HG02981 (cell line): ENCODE measurements around the gene LNX1.

Experiments
- ATAC-seq: cut with Tn5 transposase; IDR thresholded peaks from one replicate; pipeline ENCODE4 v1.9.1; 2021; ENCODE audit warnings: mild to moderate bottlenecking, moderate library complexity; ENCODE audit not compliant: unreplicated experiment

LNX1 gene

DNA sequence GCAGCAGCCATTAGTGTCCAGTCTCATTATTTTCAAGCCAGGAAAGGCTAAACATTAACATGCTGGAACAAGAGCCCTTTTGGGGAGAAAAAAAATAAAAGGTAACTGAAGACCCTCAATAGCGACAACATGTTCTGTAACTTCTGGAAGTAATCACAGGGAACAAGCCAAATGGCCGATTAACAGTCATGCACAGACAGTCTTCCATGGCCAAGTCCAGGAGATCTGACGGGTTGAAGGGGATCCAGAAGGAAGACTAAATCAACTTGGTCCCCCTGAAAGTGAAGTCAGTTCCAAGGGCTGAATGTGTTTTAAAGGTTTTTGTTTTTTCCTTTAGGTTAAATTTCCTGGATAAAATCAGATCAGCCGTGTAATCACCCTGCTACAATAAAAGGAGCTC, 52.5 kb downstream of the LNX1 start:
- ATAC-seq: no peak

DNA sequence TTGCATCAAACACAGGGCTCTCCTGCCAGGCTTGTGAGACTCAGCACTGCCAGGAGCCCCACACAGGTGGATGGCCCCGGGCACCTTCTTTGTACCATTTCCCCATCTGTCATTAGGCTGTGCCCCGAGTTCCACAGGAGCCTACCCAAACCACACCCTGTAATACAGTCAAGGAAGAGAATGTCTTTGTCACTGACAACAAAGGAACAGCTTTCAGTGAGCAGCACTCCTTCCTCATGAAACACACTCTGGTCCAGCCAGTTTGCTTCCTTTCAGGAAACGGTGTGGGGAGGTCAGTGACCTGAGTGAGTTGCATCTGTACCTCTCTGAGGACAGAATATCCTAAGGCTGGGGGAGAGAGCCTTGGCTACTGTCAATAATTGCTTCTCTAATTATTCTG, 53.7 kb downstream of the LNX1 start:
- ATAC-seq: no peak

DNA sequence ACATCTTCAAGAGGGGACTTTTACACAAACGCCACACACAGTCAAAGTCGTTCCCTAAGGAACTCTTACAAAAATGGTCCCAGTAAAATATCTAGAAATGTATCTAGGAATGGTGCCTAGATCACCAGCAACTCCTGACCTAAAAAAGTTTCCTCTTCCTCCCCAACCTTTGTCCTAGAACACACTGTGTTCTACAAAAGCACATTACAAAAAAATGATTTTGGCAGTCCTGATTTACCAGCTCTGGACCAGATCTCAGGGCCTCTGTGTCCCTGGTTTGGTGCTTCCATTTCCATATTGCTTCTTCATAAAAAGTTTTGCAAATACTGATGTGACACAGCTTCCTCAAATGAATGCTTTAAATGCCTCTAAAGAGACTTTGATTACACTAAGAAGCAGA, 55.0 kb downstream of the LNX1 start:
- ATAC-seq: no peak

DNA sequence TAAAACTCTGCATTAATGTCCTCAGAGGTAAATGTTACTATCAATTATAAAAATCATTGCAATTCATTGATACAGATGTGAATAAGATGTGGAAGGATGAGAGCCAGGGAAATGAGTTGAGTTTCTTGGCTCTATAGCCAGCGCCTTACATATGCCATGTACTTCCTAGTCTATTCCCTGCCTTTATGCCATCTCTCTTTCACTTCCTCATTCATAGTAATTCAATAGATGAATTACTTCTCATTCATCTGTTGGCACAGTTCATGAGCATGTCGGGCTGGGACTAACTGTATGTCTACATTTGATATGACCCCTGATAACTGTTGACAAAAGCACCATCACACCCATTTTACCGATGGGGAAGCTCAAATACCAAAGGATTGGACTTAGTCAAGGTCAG, 55.7 kb downstream of the LNX1 start:
- ATAC-seq: no peak

DNA sequence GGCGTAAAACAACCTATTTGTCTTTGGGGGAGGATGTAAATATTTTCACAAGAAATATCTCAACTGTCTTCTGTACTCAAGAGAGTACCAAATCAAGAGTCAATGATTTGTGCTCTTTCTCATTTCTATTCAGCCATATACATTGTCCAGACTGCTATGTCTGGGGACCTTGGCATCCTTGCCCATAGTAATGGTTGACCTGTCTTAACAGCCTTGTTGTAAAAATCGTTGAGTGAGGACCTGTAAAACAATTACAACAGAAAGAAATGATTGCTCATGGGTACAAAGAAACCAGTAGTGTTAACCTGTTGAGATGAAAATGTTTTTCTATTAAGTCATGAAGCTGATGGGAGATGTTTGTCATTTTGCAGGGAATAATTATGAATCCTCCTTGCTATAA, 56.6 kb downstream of the LNX1 start:
- ATAC-seq: no peak

DNA sequence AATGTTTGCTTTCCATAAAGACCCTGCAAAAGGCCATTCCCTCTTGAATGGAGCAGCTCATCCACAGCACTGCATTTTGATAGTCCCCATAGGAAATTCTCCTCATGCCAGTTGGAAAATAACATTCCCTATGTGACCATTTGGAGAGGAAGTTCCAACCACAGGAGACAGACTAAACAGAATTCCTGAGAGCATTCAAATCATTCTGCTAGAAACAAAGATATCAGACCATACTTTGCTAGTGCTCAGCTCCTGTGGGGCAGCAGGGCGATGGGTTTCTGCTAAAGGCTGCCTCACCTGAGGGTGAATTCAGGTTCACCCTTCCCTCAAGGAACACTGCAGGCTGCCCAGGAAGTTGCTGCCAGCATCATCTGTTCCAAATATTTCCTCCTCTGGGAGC, 58.8 kb downstream of the LNX1 start:
- no peak for ATAC-seq

DNA sequence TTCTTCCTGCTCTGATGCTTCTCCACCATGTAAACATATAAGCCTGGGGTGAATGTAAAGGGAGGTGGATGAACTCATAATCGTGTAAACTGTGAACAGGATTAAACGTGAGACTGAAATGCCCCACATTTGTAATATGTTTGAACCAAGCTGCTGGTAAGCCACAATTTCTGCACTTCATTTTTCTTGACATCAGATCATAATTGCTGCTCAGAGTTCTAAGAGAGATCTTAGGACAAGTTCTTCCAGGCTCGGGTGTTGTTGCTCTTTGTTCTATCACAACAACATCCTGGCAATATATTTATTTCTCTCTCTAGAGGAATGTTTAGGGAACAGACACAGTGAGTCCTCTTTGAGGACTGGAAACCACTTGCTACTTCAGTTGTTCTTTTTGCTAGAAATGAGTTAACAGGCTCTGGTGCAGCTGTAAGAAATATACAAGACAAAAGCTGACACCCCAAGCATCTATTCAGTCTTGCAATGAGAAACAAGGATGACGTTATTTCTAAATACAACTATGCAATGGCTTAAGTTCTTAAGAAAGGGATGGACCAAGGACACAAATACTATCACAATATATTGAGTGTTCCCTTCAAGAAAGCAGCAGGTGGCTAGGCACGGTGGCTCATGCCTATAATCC, 59.6 kb downstream of the LNX1 start:
- ATAC-seq: no peak

DNA sequence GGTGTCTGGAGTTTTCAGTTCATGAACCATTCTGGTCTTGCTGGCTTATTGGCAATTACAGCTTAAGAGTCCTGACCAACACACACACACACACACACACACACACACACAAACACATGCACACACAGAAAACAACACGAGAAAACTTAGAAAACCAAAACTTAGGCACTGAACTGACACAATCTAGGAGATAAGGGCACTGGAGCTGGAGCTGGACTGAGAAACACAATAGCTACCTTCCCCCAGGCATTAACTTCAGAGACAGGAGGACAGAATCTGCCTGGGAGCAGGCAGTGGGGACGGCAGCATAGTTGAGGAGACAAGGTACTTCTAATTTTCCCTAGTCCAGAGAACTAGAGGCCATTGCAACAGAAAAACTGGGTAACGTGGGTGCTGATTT, 62.3 kb downstream of the LNX1 start:
- ATAC-seq: no peak

DNA sequence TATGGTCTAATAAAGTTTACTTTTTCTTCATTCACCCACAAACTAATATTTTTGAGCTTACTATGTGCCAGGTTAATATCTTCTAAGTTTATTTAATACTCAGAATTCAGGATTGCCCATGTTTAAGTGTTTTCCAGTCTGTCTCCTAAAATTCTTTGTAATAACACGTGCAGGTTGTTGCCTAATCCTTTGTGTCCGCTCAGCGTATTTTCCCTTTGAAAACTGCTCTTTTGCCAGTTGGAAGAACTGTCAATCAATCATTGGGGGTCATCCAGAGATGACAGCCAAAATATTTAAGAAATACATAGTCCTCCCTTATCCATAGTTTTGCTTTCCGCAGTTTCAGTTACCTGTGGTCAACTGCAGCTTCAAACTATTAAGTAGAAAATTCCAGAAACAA, 63.4 kb downstream of the LNX1 start:
- no peak for ATAC-seq

DNA sequence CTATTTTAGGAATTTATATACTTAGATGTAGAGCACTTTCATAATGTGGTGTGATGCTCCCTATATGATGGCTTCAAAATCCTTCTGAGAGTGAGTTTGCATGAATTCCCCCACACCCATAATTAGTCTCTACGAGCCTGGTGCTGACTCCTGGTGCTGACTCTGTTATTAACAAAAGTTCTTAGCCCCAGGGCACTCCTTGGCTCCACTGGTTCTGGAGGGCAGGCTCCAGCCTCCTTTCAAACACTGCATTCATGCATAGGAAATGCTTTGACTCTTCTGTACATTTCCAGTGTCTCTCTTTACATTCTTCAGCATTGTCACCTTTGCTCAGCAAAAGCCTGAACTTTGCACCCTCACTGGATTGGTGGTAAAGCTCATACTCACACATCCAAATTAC, 64.0 kb downstream of the LNX1 start:
- ATAC-seq: no peak

DNA sequence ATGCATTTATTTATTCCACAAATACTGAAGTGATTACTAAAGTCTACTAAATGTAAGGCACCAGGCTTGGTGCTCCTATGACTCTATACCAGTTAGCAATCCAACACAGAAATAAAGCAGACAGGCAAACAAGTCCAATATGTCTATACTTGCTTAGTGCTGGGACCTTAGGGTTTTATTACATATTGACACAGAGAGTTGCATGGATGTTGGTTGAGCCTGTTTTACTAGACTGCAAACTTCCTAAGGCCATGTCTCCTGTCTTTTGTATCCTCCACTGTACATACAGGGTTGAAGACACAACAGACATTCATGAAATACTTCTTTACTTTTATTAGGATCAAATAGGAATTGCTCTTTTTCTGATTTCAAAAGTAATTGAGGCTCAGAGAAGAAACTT, 69.0 kb downstream of the LNX1 start:
- no peak for ATAC-seq

DNA sequence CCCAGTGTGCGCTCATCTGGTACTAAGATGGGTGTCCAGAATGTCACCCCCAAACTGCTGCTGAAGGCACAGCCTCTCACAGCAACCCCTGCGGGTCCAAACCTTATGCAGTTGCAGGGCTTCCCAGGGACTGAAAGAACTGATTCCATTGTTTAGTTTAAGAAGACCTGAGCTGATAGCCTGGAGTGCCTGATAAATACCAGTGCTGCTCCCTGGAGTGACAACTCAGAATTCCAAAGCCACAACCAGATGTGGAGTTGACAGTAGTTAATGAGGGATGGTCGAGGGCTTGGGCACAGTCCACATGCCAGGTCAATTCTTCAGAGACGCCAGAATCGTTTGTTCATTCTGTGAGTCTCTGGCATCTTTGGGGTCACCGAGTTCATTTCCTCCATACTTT, 71.2 kb downstream of the LNX1 start:
- ATAC-seq: no peak

DNA sequence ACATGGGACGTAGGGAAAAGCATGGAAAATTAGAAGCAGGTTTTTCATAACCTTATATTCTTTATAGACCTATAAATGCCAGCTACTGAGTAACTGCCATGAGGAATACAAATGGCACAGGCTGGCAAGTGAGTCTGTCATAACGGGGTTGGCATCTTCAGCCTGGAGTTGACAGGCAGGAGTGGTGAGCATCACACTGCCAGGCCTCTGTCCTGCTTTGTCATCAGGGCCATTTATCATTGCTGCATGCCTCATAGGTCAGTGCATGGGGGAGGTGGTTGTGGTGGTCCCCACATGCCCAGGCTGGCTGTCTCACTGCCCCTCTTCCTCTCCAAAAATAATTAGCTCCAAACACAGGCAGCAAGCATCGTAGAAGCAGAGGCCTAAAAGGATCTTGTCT, 72.5 kb downstream of the LNX1 start:
- no peak for ATAC-seq

DNA sequence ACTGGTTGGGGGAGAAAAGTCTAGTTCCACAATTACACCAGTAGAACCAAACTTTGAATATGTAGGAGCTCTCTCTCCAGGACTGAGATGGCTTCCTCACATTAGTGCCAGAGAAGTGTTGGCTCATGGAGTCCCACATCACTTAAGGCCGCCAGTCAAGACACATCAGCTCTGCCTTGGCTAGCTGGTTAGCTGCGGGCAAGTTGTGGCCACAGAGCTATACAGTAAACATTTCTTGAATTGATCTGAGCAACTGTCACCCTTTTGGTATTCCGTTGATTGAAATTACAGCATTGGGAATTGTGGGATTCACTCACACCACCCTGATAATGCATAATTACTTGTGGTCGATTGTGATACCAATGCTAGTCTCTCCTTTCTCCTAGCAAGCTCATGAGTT, 76.2 kb downstream of the LNX1 start:
- ATAC-seq: no peak

DNA sequence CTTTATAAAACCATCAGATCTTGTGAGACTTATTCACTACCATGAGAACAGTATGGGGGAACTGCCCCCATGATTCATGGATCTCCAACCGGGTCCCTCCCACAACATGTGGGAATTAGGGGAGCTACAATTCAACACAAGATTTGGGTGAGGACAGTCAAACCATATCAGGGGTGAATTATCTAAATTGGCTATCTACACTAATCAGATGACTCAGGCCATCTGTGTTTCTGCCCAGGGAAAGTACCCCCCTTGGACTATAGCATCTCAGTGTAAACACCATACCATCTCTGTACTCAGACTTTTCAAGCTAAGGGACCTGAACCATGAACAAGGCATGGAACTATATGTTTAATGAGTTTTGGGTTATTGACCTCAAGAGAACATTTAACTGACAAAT, 76.8 kb downstream of the LNX1 start:
- no peak for ATAC-seq

DNA sequence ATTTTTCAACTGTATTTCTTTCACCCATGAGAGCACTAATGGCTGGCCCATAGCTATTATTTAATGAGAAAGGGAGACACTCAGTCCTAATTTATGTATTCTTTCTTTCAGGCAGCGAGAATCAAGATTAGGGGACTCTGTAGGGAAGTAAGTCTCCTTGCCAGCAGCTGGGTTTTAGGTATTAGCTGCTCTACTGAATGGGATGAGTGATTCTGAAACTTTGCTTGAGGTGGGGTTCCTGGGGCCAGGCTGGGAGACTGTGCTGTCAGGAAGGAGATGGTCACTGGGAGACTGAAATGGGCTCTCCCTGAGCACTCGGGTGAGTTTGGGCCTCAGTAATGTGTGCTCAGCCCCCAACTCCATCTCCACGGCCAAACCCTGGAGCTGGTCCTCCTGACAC, 78.7 kb downstream of the LNX1 start:
- ATAC-seq: no peak

DNA sequence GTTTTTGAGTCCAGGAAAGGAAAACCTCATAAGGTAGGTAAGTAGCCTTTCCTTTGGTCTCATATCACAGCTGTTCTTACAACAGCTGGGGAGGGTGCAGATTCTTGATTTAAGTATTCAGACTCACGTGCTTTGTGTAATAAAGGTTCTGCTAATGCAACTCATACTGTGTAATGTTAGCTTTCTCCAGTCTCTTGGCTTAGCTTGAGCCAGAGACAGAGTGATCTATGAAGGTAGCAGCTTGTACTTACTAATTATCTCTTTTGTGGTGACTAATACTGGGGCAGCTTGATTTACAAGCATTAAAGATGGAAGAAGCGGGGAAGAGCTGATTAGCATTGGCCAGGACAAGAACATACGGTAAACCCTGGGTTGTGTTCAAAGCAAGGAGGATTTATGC, 80.3 kb downstream of the LNX1 start:
- no peak for ATAC-seq

DNA sequence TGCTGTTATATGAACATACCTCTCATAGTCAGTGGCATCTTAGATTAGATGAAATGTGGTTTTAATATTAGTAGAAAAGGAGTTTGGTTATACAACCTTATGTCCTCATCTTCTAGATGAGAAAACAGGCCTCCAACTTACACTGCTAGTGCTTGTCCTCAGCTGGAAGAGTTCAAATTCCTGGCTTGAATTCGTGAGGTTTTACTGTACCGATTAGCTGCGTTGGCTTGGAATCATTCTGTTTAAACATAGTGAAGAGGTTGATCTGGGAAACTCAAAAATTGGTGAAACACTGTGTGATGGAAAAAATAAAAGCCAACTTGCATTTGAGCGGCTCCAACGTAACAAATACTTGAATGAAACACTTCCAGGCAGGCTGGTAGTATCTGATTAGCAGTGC, 81.0 kb downstream of the LNX1 start:
- no peak for ATAC-seq

DNA sequence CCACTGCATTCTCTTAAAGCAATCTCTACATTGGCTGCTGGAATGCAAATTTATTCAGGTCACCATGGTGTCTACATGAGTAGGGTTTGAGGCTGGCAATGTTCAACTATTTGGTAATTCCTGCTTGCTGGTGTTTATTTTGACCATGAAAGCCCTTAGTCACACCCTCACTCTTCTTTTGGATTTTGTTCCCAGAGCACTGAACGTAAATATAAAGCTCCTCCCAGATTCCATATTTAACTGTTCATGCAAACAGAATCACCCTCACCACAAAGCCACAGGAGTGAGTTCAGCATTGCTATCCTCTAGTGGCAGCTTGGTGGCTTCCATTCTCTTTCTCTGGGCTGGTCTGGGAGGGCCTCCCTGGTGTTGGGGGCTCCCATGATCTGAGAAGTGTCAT, 82.8 kb downstream of the LNX1 start:
- no peak for ATAC-seq

DNA sequence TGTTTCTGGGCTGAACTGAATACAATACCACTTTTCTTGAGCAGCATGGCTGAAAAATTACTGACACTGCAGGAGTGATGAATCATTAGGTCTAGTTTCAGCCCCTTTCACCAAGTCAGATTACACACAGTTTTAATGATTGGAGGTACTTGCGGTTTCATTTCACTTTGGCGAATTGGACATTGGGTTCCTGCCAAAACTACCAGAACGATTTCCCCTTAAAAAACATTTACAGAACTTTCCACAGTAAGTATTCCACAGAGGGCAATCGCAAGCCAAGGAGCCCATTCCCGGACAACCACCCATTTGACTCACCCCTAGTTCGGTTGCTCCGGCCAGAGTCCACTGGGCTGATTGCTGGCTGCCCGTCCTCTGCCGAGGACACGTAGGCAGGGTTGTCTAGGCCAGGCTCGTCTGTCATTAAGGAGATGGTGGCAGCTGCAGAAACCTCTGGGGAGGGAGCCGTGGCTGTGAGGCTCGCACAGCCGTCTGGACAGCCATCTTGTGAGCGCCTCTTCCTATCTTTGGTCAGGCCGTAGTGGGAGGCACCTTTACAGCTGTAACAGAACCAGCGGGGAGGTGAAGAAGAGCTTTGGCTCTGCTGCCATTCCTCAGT, 83.5 kb downstream of the LNX1 start:
- ATAC-seq: no peak

DNA sequence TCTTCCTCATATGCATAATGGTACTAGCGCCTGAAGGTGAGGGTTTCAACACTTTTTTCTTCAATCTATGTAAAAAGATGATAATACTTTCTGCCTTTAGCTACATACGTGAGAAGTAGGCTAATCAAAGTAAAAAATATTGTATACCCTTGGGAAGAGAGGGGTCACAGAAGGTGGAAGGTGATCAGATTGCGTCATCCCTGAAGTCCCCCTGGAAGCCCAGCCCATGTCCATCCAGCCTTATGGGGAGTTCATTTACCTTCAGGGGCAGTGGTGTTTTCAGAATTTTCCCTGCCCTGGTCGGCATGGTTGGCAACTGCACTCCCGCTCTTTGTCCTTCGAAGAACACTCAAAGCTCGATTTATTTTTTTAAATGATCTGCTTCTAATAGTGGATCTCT, 84.2 kb downstream of the LNX1 start:
- no peak for ATAC-seq

DNA sequence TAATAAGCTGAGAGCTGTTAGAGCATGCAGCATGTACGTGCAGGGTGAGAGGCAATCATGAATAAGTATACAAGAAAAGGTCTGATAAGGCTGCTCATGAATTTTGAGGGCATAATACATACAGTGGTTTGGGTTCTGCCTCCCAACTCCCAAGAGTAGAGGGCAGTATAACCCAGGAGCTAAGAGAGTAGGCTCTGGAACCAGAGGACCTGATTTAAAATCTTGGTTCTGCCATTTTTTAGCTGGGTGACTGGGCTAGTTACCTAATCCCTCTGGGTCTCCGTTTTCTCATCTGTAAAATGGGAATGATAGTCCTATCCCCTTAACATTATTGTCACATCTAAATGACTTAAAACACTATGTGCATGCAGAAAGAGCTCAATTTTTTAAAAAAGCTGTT, 85.3 kb downstream of the LNX1 start:
- no peak for ATAC-seq

DNA sequence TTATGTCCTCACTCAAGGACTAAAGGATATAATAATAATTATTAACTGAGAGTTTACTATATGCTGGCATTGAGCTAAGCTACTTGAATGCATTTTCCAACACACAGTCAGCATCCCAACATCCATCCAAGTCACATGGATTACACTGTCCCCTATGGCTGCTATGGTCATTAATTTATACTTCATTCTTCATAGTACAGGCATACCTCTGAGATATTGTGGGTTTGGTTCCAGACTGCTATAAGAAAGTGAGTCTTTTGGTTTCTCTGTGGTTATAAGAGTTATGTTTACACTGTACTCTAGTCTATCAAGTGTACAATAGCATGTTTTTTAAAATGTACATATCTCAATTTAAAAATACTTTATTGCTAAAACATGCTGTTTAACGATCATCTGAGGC, 89.2 kb downstream of the LNX1 start:
- no peak for ATAC-seq
